A673 (cell line): ENCODE results near the gene KLHL26. TPM values are rescaled to one million over a fixed set of nuclear protein-coding genes. Genes with fewer than 3 reads are reported as not detected.

Source experiments
- Bru-seq: library from RNA; stranded (reverse); fragments of 400-500 nt; gene quantifications from one replicate; lab custom pipeline; 2021; lab: Mats Ljungman, UMichigan
- BruChase-seq, 2 experiments: library from RNA; stranded (reverse); fragments of 400-500 nt; gene quantifications; one replicate each; lab custom pipeline; 2021; lab: Mats Ljungman, UMichigan
- BruUV-seq: library from RNA; stranded (reverse); fragments of 400-500 nt; replicated peaks from 2 replicates; lab custom pipeline; 2021; lab: Mats Ljungman, UMichigan
- CTCF ChIA-PET: fragments of 300-600 bp; sonication (Branson Sonifier 250); formaldehyde crosslinking; loops from one replicate; lab custom pipeline; 2022; ENCODE audit warnings: antibody characterized with exemption; lab: Charles Lee
- POLR2A ChIA-PET: fragments of 300-600 bp; sonication (Branson Sonifier 250); formaldehyde crosslinking; loops from one replicate; lab custom pipeline; 2022; ENCODE audit warnings: antibody characterized with exemption; ENCODE audit not compliant: low non-redundant PET; lab: Charles Lee
- DNase-seq: peaks from one replicate; pipeline ENCODE4 v3.0.0-alpha.2; 2015; ENCODE audit warnings: low spot score
- H3K27ac ChIP-seq: fragments of 200-600 bp; sonication (generic); 2 replicates; pipeline ENCODE4 v1.5.1; 2016; ENCODE audit warnings: mixed run types, low read depth, mild to moderate bottlenecking, mixed read lengths, antibody characterized with exemption, low read length; ENCODE audit not compliant: poor library complexity, severe bottlenecking
- H3K27me3 ChIP-seq: fragments of 200-600 bp; sonication (generic); replicated peaks from 2 replicates; pipeline ENCODE4 v1.6.1; 2017; ENCODE audit warnings: mixed run types, low read depth, mild to moderate bottlenecking, mixed read lengths, antibody characterized with exemption, low read length; ENCODE audit not compliant: insufficient read depth, poor library complexity
- H3K36me3 ChIP-seq: fragments of 200-600 bp; sonication (generic); 2 replicates; pipeline ENCODE4 v1.6.1; 2016; ENCODE audit warnings: mixed run types, mild to moderate bottlenecking, mixed read lengths, antibody characterized with exemption, low read length; ENCODE audit not compliant: insufficient read depth, poor library complexity, severe bottlenecking
- H3K4me1 ChIP-seq: fragments of 200-600 bp; sonication (generic); 2 replicates; pipeline ENCODE4 v1.6.1; 2017; ENCODE audit warnings: mixed run types, mild to moderate bottlenecking, mixed read lengths, antibody characterized with exemption, low read length; ENCODE audit not compliant: insufficient read depth, poor library complexity, severe bottlenecking
- H3K4me3 ChIP-seq: fragments of 200-600 bp; sonication (generic); 2 replicates; pipeline ENCODE4 v1.5.1; 2016; ENCODE audit warnings: low read depth, mixed run types, mild to moderate bottlenecking, mixed read lengths, low read length; ENCODE audit not compliant: poor library complexity, severe bottlenecking
- H3K9me3 ChIP-seq: fragments of 200-600 bp; sonication (generic); 2 replicates; pipeline ENCODE4 v1.6.1; 2016; ENCODE audit warnings: mixed run types, low read depth, mild to moderate bottlenecking, mixed read lengths, antibody characterized with exemption, low read length; ENCODE audit not compliant: poor library complexity, severe bottlenecking
- CTCF ChIP-seq: fragments of 300-800, 200-600 bp; sonication (generic); conservative IDR thresholded peaks from 2 replicates; pipeline ENCODE4 v1.5.1; 2017; ENCODE audit warnings: low read depth, mild to moderate bottlenecking, antibody characterized with exemption, low read length, moderate library complexity, mixed read lengths
- EZH2 ChIP-seq: fragments of 200-600 bp; sonication (generic); IDR thresholded peaks from 2 replicates; pipeline ENCODE4 v1.6.1; 2017; ENCODE audit warnings: borderline replicate concordance, low read depth, mild to moderate bottlenecking, mixed read lengths, antibody characterized with exemption, low read length; ENCODE audit not compliant: poor library complexity, severe bottlenecking
- intact Hi-C: fragments of 100-400 bp; cut with micrococcal nuclease; formaldehyde crosslinking; loops from one replicate; pipeline ENCODE4 v1.10.0; 2022; ENCODE audit not compliant: unreplicated experiment
- long read RNA-seq: library from polyadenylated mRNA; stranded (forward); transcript quantifications from one replicate; pipeline ENCODE4 v2.0.0, GENCODE V29; 2022
- total RNA-seq: library from RNA; stranded (reverse); gene quantifications from 2 replicates; pipeline ENCODE4 v1.2.3, GENCODE V29; 2021

KLHL26 gene
- total RNA-seq, result 16.3 and 16.8 TPM in 2 replicates
- percentile 56 among the genes with signal in this experiment for Bru-seq, nascent RNA
- percentile 61 among the genes with signal in this experiment for BruChase-seq, experiment 1, labeled RNA remaining after a 2-hour chase
- BruChase-seq, experiment 2, labeled RNA remaining after a 6-hour chase, result percentile 71 among the genes with signal in this experiment
- long read RNA-seq, full-length matches to known transcripts, result 41 of 45 reads
- long read RNA-seq, partial matches to known transcripts, result 1 of 45 reads
- long read RNA-seq, other reads (novel, unspliced or antisense), result 3 of 45 reads

GRCh38 chr19:18636969-18637629 lies at the start of gene KLHL26:
Gene KLHL26, plus strand, starts transcription at chr19:18637028. Its CDS starts 27 bp downstream, at chr19:18637055.
- intact Hi-C loops, result no loop called here
- H3K27ac ChIP-seq, result peak within 1 kb of the TSS; percentile 94
- POLR2A ChIA-PET, result no interaction called here
- no peak for TF ChIP-seq CTCF
- TF ChIP-seq EZH2, result no peak
- peaks cover 13% of the 10 kb centered on the region for H3K4me1 ChIP-seq
- peak within 1 kb of the TSS; percentile 99 for H3K4me3 ChIP-seq
- CTCF ChIA-PET, result no interaction called here
- no TSS peak for BruUV-seq
- no peaks in the 10 kb centered on the region for H3K36me3 ChIP-seq
- no peak for DNase-seq
- H3K27me3 ChIP-seq, result no peaks in the 10 kb centered on the region
- no peaks in the 10 kb centered on the region for H3K9me3 ChIP-seq

- ChIA-PET POLR2A (no interaction called here), CTCF (interaction anchor here (0.7 kb wide), 1 partner anchor 98 kb away, joined by 3 read pairs; no protein-coding TSS in a partner anchor)
- Histone ChIP-seq H3K9me3 (no peaks in the 10 kb centered on the region), H3K4me3 (no peak overlapping the region), H3K4me1 (peaks cover 25% of the 10 kb centered on the region), H3K27ac (peak overlapping the region; percentile 96), H3K36me3 (no peaks in the 10 kb centered on the region), H3K27me3 (no peaks in the 10 kb centered on the region)
- intact Hi-C loops, result no loop called here
- TF ChIP-seq EZH2 (no peak), CTCF (no peak)
- DNase-seq, result no peak
- no TSS peak for BruUV-seq
Observed at GRCh38 chr19:18587561-18587960, 49.3 kb upstream of the KLHL26 start.

- no peak for DNase-seq
- peak overlapping the region; percentile 83 for H3K4me3 ChIP-seq
- no peaks in the 10 kb centered on the region for H3K27me3 ChIP-seq
- peak overlapping the region; percentile 96 for H3K27ac ChIP-seq
- no peaks in the 10 kb centered on the region for H3K9me3 ChIP-seq
- peaks cover 29% of the 10 kb centered on the region for H3K4me1 ChIP-seq
- TF ChIP-seq CTCF (no peak), EZH2 (no peak)
- ChIA-PET POLR2A (no interaction called here), CTCF (interaction anchor here (0.6 to 0.7 kb wide), 2 partner anchors 99 to 639 kb away, joined by 3 to 5 read pairs; no protein-coding TSS in a partner anchor)
- BruUV-seq, result TSS peak; percentile 63
- peaks cover 3% of the 10 kb centered on the region for H3K36me3 ChIP-seq
- intact Hi-C loops, result no loop called here
Observed at GRCh38 chr19:18587962-18588610, 48.7 kb upstream of the KLHL26 start.
